NCI-H1092 (cell line): ENCODE data around the gene HSP90B1.
A peak's percentile ranks its signal among the peaks of the same experiment; 100 is the strongest.

Experiments
- DNase-seq: peaks from one replicate; lab custom pipeline; 2025; lab: John Stamatoyannopoulos, UW

Gene HSP90B1

DNA sequence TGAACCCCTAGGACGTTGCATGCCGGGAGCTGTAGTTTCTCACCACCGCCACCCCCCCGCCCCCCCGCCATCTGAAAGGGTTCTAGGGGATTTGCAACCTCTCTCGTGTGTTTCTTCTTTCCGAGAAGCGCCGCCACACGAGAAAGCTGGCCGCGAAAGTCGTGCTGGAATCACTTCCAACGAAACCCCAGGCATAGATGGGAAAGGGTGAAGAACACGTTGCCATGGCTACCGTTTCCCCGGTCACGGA is 501 bp upstream of the HSP90B1 start:
- peak; percentile 89 for DNase-seq

- DNase-seq = no peak
Measured at GRCh38 chr12:103930787-103931735, 851 bp downstream of the HSP90B1 start.

GRCh38 chr12:103933237-103933636 is 3.0 kb downstream of the HSP90B1 start:
- no peak for DNase-seq

DNA sequence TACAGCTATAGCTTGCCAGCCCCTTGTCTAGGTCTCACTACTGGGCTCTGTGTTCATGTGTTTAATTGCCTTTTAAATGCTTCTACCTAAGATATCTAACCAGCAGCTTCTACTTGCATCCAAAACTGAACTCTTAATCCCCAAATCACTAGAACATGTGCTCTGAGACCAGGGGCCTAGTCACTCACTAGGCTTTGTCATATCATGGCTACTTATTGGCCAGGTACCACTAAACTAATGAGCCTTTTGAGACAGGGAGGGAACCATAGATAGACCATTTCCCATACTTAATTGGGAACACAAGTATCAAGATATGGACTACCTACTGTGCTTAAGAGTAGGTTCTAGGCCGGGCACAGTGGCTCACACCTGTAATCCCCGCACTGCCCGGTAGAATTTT is 6.5 kb downstream of the HSP90B1 start:
- no peak for DNase-seq

DNA sequence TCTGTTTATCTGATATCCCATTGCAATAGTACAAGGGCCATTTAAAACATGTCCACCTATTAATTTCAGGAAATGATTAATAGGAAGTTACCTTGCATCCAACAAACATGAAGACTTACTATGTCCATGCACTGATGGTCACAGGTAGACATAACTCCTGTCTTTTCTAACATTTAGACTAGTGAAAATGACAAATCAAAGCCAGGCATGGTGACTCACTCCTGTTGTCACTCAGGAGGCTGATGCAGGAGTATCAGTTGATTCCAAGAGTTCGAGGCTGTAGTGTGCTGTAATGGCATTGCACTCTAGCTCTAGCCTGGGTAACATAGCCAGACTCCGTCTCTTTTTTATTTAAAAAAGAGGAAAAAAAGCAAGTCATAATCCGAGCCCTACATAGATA is 14.8 kb downstream of the HSP90B1 start:
- DNase-seq = no peak

- no peak for DNase-seq
Measured at GRCh38 chr12:103947871-103948555, 17.8 kb downstream of the HSP90B1 start.

DNA sequence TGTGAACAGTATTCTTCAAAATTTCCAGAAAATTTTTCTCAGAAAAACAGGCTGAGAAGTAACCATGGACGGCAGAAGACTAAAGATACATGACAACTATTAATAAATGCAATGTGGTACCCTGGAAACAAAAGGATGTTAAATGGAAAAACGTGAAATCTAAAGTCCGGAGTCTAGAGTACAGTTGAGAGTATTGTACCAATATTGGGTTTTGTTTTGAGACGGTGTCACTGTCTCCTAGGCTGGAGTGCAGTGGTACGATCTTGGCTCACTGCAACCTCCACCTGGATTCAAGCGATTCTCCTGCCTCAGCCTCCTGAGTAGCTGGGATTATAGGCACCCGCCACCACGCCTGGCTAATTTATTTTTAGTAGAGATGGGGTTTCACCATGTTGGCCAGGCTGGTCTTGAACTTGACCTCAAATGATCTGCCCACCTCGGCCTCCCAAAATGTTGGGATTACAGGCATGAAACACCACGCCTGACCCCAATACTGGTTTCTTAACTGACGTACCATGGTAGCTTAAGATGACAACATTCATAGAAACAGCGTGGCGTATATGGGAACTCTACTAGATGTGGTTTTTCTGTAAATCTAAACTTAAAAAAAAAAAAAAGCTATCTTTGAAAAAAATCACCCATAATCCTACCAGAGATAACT is 18.7 kb downstream of the HSP90B1 start:
- no peak for DNase-seq

GRCh38 chr12:103952497-103952896 is 22.3 kb downstream of the HSP90B1 start:
- DNase-seq = no peak

DNA sequence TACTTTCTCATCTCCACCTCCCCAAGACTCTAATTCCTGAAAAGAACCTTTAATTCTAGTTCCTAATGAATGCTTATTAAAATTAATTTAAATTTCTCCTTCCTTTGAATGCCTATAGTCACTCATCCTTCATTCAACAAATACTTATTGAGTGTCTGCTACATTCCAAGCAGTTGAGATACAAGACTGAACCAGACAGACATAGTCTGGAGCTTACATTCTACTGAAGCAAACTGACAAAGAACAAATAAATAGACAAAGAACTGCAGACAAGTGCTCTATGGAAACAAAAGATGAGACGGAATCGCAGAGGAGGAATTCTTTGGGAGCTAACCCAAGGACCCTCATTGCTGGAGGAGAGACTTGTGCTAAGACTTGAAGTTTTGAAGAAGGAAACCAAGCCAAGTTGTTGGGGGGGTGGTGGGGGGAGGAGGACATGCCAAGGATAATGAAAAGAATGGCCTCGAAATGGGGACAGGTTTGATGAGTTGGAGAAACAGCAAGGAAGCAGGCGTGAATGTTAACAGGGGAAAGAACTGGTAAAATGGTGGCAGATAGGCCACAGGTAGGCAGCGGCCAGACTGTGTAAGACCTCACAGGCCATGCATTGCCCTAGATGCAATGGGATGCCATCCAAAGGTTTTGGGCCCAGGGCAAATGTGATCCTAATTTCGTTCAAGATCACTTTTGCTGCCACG is 25.8 kb downstream of the HSP90B1 start:
- no peak for DNase-seq

DNA sequence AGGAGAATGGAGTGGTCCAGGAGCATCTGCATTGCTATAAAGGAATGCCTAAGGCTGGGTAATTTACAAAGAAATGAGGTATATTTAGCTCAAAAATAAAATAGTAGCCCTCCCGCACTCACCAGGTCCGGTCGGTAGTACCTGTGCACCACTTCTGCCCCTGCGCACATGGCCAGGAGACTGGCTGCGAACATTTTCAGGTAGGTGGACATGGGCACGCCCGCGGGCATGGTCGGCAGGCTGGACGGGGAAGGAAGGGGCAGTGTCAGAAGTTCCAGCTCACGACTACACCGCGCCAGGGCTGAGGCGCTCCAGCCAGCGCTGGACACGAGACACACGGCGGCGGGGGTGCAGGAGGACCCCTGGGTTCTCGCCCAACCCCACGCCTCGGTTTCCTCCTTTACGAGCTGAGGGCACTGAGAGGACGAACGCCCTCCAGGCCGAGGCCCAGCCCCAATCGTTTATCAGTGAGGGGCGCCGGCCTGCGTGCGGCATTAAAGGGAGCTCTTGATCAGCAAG is 26.4 kb downstream of the HSP90B1 start:
- no peak for DNase-seq

DNA sequence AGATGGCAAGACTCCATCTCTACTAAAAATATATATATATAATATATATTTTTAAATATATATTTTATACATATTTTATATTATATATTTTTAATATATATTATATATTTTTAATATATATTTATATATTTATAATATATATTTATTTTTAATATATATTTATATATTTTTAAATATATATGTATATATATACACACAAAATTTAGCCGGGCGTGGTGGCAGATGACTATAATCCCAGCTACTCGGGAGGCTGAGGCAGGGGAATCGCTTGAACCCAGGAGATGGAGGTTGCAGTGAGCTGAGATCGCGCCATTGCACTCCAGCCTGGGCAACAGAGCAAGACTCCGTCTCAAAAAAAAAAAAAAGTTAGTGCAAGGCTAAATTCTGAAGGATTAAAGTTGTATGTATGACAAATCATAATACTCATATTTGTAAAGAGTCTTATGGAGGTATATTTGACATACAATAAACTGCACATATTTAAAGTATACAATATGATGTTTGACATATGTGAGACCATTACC is 27.7 kb downstream of the HSP90B1 start:
- no peak for DNase-seq

DNA sequence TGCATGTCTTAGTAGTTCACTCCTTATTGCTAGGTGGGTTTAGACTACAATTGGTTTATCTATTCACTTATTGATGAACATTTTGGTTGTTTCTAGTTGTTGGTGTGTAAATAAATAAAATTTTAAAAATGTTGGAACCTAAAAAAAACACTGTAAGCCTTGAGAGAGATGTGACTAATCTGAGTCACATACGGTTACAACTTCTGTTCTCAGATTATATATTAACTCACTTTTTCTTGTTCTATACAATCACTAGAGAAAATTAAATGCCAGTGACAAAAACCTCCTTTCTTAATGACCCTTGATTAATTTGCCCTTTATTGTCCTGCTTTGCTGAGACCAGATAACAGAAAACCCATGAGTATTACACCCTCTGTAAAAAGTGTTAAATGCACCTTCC is 28.4 kb downstream of the HSP90B1 start:
- DNase-seq = no peak

DNA sequence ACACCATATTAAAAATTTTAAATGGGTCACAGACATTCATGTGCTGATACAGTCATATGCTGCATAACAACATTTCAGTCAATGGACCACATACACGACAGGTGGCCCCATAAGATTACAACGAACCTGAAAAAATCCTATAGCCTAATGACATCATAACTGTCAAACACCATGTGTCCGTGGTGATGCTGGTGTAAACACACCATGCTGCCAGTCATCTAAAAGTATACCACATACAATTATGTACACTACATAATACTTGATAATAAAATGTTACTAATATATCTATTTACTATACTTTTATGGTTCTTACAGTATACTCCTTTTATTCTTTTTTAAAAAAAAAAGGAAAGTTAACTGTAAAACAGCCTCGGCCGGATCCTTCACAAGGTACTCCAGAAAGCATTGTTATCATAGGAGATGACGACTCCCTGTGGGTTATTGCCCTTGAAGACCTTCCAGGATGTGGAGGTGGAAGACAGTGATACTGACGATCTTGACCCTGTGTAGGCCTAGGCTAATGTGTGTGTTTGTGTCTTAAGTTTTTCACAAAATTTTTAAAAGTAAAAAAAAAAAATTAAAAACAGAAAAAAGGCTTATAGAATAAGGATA is 30.5 kb downstream of the HSP90B1 start:
- no peak for DNase-seq

DNA sequence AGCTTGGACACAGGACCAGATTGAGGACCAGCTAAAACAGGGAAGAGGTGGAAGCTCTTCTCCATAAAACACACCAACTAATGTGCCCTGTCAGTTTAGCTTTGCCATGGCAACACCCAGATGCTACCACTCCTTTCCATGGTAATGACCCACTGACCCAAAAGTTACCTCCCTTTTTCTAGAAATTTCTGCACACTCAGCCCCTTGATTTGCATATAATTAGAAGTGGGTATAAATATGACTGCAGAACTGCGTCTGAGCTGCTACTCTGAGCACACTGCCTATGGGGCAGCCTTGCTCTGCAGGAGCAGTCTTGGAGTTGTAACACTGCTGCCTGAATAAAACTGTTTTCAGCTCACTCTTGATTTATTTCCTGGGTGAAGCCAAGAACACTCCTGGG is 32.3 kb downstream of the HSP90B1 start:
- DNase-seq = no peak

DNA sequence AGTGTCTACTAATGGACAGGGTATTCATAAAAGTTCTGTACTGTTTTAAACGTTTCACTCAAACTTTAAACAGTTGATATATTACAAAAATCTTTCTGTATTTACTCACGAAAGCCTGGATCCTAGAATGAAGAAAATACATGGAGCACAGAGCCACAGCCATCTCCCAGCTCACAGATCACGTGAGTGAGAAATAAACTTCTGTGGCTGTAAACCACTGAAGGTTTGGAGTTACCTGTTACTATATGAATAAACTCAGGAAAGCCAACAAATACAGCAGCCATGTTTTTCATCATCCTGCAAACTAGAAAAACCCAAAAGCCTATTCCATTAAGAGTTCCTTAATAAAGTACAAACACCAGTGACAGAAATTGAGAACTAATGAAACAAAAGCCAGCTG is 34.6 kb downstream of the HSP90B1 start:
- DNase-seq = no peak

DNA sequence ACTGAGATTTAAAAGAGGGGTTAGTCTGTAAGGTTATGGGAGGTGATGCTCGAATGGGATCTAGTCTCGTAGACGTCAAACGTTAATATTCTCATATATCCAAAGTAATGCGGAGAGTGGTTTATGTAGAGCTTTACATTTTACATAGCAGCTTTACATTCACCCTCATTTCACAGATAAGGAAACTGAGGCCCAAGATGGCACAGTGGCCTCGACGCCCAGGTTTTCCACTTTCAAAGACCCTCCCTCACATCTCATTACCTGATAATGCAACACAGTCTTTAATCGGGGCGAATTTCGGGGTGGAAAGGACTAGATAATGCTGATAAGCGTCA is 35.0 kb downstream of the HSP90B1 start:
- no peak for DNase-seq

GRCh38 chr12:103965590-103966504 is 35.6 kb downstream of the HSP90B1 start, which contains the start of gene TDG:
Gene TDG (plus strand): TSS chr12:103965872. CDS start chr12:103966038, 166 bp downstream.
- peak; percentile 97 for DNase-seq

- no peak for DNase-seq
Measured at GRCh38 chr12:103966736-103967135, 36.5 kb downstream of the HSP90B1 start.

GRCh38 chr12:103969391-103969790 is 39.2 kb downstream of the HSP90B1 start:
- DNase-seq = no peak

DNA sequence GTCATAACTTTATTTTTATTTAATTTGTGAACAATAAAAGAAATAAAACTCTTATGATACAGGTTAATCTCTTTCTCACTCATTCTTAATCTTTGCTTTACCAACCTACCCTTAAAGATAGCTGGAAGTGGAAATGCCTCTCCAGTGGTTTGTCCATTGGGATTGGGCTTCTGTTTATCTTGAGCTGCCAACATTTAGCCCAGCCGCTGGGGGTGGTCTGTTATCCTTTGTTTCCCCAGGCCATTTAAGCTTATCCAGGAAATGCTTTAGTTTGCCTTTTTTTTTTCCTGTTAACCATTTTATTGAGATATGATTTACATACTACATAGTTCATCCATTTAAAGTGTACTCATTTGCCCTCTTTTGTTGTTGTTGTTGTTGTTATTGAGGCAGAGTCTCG is 43.7 kb downstream of the HSP90B1 start:
- no peak for DNase-seq
